Stimulated activated CD8-positive, alpha-beta memory T cell treated with anti-CD3 and anti-CD28 coated beads, Interleukin-15, amount 100 ng/mL, for 4 hours (primary cell): ENCODE measurements around the gene CHD3.
A peak's percentile ranks its signal among the peaks of the same experiment; 100 is the strongest.

Experiments used
- DNase-seq, 2 donors: peaks; one replicate each; pipeline ENCODE4 v3.0.0-alpha.2; 2020; ENCODE audit warnings: low read depth in 2 of 2

The CHD3 gene

DNA sequence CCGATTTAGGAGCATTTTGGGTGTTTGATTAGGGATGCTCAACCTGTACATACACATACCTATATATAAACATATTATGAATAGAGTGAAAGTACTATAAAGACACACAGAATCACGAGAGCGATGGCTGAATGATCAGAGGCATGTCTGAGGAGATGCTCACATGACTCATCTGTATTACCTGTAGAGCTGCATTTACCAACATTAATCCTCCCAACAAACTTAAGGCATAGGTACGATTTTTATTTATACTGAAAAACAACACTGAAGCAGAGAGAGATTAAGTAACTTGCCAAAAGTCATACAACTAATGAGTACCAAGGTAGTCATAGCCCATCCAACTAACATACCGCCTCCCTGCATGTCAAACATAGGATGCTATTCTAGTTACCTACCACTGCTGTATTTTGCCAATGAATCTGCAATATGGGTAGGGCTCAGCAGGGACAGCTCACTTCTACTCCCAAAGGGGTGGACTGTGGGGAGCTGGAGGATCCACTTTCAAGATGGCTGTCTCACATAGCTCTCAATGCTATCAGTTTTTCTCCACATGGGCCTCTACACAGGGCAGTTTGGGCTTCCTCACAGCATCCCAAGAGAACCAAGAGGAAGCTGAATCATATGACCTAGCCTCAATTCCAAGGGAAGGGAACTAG is 23.5 kb upstream of the CHD3 start:
- DNase-seq: no peak

DNA sequence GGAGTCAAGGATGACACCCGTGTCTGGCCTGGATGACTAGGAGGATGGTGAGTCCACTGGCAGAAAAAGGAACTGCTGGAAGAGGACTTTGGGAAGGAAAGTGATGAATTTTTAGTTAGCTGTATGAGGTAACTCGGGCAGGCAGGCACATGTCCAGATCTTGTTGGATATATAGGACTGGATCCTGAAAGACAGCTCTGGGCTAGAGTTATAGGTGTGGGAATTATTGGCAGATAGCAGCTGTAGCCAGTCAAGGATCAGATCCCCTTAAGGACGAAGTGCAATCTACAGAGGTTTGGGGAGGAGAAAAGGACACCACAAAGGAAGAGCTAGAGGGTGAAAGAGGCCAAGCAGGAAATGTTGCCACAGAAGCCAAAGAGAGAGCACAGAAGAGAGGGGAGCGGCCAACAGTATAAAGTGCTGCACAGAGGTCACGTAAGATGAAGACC is 20.7 kb upstream of the CHD3 start:
- DNase-seq: no peak

DNA sequence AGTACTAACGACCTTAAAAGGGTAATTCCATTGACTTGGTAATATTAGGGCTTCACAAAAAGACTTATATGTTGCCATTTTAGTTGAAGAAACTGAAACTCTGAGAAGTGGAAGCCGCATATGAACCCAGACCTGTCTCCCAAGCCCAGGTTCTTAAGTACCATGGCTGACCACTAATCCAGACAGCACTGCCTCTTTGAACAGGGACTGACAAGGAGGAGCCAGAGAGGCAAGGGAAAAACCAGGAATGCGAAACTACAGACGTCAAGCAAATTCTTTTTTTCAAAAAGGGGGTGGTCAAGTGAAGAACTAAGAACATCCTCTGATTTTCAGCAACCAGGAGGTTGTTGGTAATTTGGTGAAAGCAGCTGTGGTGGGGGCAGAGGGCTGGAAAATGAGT is 15.5 kb upstream of the CHD3 start:
- DNase-seq: no peak

DNA sequence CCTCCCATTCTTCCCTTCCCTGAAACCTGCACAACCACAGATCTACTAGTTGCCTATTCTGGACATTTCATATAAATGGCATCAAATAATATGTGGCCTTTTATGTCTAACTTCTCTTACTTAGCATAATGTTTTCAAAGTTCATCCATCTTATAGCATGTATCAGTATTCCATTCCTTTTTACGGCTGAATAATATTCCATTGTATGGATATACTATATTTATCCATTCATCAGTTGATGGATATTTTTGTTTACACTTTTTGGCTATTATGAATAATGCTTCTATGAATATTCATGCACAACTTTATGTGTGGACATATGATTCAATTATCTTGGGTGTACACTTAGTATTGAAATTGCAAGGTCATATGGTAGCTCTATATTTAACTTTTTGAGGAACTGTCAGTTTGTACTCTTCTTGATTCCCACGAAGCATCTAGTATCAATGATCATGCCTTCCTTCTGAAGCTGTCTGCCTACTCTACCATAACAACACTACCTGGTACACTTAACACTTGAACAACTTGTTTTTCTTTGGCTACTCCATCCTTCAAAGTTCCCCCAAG is 12.7 kb upstream of the CHD3 start:
- no peak for DNase-seq

DNA sequence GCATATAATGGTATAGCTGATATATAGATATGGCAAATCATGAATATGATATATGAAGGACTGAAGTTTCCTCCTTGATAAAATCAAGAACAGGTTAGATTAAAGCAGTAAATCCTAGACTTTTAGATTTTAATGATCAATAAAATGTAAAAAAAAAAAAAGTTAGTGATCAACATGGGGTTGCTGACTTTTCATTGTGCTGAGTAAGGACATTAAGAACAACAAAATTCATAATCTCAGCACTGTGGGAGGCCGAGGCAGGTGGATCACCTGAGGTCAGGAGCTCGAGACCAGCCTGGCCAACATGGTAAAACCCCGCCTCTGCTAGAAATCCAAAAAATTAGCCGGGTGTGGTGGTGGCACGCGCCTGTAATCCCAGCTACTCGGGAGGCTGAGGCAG is 10.4 kb upstream of the CHD3 start:
- no peak for DNase-seq

DNA sequence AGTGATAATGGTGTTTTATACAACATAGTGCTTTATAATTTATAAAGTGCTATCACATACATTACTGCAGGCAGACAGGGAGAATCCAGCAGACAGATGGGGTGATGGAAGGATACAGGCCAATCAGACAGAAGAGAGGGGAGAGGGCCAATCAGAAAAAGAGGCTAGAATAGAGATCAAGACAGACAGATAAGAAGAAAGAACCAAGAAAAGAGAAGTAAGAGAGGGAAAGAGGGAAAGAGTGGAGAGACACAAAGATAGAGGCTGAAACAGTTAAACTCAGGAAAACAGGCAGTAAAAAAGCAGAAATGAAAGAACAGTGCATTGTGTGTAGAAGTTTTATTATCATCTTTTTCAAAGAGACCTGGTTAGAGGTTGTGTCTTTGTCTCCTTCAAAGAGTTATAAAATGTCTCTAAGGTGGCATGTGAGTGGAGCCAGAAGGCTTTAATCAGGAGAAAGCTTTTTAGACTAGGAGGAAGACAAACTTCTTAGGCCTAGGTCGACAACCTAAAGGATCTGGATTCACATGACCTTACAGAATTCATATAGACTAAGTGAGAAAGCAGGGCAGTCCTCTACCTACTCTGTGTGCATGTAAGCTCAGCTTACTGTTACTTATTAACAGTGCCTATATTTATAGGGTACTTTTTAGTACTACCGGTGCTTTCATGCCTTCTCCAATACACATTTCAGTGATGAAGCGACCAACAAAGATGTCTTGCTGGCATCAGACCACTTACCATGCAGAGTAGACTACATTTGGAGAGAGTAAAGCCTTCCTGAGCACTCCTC is 8.3 kb upstream of the CHD3 start:
- DNase-seq: no peak

DNA sequence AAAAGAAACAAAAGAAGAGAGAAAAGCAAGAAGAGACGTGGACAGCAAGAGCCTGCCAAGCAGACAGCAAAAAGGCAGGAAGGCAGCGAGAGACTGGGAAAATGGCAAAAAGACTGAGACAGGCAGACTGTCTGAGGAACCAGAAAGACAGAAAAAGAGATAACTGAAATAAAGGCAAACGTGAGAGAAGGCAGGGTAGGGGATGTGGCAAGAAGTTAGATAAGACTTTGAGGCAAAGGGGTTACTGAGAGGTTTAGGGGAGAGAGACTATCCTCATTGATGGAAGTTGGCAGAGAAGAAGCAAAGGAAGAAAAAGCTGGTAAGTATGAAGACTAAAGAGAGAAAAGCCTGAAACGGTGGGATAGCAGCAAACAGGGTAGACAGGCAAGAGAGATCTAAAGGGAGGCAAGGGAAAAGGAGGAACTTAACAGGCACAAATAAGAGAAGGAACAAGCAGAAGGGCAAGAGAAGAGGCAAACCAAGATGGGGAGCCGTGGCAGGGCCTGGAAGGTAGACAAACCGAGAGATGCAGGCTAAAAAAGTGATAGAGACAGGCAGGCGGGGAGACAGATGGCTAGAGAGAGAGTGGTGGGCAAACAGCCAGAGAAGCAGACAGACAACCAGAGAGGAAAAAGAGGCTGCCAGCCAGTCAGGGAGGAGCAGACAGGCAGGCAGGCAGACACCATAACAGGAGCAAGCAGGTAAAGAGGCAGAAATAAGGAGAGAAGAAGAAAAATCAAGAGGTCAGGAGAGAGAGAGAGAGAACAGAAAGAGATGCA is 7.1 kb upstream of the CHD3 start:
- no peak for DNase-seq

DNA sequence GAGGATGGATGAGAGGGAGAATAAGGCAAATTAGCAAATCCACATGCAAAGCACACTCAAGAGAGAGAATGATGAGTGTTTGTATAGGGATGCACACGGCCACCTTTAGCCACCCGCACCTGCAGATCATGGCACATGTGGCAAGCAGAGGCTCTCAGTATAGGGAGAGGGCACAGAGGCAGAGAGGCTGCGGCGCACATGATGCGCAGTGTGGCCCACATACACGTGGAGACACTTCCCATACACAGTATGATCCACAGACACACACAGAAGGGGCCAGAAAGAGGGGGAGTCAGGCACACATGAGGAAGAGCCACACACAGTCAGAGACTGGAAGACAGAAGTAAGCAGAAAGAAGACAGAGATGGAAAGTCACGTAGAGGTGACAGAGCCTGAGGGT is 6.5 kb upstream of the CHD3 start:
- DNase-seq: no peak

DNA sequence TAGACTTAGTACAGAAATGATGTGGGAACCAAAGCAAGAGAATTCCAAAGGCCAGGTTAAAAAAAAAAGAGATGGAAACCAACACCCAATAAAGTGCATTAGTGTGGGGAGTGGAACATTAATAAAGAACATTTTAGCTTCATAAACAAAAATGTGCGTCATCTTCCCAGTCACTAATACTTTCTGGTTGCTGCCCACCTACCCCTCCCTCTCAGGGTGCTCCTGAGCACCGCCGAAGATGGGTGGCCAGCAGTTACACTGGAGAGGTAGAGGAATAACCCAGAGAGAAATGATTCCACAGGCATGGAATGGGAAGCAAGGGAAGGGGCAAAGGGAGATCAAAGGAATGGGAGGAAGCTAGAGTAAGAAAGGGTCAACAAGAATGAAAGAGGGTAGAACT is 6.0 kb upstream of the CHD3 start:
- no peak for DNase-seq

DNA sequence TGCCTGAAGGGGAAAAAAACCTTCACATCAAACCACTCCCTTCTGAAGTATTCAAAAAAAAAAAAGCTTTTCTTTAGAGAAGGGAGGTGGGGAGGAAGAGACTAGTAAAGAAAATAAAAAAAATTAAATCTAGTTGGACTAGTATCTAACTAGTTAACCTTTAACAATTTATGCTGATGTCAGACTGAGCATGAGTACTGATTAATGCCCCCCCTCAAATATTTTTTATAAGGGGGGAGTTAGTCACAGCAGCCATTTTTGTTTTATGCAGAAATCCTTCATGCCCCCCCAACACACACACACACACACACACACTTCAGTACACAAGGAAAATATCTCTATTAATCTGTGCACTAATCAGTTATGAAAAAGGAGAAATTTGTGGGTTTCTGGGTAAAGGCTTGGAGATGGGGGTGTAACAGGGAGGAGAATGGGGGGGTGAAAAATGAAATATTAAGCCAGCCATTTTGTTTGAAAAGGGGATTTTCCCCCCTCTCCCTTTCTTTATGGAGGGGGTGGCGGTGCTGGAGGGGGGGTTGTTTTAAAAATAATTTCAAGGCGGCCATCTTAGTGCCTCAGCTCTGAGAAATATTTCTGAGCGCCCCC is 4.7 kb upstream of the CHD3 start:
- peak in 1 of 2 donors; percentile 27 for DNase-seq

DNA sequence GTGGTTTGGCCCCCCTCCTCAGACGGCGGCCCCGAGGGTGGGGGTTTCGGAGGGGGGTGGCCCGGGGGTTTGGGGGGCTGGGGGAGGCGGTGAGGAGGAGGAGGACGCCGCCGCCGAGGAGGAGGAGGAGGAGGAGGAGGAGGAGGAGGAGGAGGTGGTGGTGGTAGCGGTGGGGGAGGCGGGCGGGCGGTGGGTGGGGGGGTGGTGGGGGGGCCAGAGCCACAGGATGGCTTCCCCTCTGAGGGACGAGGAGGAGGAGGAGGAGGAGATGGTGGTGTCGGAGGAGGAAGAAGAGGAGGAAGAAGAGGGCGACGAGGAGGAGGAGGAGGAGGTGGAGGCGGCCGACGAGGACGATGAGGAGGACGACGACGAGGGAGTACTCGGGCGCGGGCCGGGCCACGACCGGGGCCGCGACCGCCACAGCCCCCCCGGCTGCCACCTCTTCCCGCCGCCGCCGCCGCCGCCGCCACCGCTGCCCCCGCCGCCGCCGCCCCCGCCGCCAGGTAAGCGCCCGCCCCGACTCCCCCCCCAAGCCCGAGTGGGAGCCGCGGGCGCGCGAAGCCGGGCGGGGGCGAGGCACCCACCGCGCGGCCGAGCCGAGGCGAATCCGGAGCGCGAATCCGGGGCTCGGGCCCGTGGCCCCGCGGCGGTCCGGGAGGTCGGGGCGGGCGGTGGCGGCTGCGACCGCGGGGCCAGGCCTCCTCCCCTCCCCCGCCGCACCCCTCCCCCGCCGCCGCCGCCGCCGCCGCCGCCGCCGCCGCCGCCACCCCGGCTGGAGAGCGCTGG is 3.8 kb upstream of the CHD3 start:
- peak; percentile 31 to 51 for DNase-seq

DNA sequence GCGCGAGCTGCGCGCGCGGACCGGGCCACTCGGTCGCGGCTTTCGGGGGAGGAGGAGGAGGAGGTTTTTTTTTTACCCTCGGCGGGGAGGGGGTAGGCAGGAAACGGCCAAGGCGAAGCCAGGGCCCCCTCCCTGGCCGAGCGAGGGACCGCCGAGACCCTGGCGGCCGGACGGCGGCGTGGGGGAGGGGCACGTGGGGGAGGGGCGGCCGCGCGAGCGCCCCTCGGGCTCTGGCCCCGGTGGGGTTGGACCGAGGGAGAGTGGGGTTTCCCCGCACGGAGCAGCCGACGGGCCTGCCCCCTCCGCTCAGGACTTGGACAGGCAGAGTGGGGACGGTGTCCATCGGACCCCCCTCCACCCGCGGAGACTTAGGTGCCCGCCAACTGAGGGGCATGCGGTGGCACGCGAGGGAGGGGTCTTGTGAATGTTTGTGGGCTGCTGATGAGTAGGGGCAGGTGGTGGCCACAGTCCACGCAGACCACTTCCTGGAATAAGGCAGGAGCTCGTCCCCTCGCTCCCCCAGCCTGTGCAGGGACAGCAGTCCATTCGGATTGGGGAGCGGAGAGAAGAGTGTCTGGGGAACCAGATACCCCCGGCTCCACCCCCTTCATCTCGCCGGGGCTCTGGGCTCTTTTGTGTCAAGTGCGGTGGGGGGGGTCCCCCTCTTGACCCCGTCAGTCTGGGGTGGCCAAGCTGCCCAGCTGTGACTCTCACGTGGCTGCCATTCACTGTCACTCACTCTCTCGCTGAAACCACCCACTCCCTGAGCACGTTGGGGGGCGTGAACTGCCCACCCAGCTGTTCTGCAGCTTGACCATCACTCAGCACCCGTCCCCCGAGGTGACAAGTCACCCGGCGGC is 3.0 kb upstream of the CHD3 start:
- peak; percentile 13 to 21 for DNase-seq

DNA sequence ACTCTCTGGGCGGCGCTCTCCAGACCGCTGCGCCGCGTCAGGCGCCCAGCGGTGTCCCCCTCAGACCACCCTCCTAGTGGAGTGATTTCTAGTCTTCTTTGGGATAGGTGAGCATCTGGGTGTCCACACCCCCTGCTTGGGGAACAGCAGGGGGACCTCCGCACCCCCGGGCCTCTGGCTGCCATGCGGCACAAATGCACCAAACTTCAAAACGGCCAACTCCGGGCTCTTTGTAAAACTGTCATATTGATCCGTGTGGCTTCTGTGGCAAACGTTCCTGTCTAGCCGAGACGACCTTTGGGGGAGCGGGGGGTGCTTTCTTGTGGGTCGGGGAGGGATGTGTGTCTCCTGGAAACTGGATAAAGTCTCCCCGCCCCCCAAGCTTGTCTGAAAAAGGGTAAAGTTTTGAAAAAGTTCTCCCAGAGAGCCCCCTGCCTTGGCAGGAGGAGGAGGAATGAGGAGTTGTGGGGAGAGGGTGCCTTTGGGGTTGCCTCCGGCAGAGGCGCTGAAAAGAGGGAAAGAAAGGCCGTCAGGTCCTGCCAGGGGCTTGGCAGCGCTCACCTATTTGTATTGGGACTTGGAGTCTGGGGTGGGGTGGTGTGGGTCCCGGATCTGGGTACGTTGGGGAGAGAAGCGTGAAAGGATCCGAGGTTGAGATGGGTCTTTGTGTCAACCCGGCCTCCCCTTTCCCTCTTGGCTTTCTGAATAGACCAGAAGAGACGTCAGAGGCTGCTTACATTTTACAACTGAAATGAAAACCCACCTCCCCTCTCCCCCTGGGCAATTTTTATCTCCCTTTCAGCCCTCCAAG is 2.2 kb upstream of the CHD3 start:
- DNase-seq: peak; percentile 19 to 28

DNA sequence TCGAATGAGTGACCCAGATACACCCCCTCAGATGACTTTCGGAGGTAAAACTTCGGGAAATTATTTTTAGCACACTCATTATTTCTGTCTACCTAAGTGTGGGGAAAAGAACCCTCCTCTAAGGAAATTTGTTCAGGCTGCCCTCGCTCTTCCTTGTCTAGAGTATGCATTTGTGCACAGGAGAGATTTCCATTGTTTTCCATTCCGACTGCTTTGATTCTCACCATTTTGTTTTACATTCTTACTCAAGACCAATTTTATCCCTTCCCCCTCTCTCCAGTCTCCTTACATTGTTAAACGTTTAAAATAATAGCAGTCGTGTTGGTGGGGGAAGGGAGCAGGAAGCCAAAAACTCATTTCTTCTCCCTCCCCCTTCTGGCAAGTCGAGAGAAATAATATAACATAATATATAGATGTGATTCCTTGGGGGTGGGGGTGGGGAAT is 1.5 kb upstream of the CHD3 start:
- no peak for DNase-seq

DNA sequence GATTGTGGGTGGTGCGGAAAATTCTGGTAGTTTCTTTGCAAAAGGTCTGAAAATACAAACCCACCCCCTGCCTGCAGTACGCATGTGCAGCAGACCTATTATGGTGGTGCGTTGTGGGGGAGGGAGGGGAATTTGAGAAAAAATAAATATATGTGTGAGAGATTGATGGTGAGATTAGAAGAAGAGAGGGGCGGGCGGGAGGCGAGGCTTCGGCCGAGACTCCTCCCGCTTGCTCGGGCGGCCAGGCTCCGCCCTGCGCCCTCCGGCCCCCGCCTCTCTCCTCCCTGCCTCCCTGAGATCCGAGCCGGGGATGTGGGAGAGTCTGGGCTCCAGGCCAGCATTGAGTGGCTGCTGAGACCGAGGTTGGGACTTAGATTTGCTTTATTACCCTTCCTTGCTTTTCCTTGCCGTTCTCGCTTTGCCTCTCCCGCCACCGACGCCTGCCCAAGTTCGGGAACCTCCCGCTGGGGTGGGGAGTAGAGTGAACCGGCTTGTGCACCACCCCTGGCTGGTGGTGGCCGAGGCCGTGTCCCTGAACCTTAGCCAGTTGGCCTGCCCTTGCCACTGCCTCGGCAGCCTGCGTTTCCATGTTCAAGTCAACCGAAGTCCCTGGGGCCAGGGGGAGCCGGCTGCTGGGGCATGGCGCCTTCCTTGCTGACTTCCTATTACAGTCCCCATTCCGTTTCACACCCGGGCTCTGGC is 956 bp upstream of the CHD3 start:
- DNase-seq: peak; percentile 82 to 91

DNA sequence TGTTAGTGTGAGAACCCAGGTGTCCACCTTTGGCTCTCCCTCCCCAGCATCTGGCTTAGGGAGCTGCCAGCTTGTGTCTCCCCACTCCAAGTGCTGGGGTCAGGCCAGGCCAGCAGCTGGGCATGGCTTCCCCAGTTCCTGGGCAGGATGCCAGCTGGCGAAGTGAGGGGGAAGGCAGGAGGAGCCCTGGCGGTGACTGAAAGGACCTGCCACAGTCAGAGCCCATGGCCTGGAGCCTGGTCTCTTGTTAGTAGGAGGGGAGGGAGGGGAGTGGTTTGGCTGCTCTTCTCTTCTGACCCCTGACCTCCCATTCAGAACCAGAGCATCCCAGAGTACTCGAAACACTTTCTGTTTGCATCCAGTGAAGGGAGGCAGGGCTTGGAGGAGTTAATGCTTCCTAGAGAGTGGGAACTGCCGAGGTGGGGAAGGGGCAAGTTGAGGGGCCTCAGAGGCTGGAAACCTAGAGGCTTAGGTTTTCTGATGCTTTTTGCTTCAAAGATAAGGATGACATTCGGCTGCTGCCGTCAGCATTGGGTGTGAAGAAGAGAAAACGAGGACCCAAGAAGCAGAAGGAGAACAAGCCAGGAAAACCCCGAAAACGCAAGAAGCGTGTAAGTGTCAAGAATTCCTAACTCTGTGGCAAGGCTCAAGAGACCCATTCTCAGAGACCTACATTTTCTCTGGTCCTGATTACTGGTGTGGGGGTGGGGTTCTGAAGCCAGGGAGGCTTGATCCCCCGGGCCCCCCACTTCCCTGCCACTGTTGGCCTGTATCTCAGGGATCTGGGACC is 772 bp downstream of the CHD3 start:
- DNase-seq: no peak

DNA sequence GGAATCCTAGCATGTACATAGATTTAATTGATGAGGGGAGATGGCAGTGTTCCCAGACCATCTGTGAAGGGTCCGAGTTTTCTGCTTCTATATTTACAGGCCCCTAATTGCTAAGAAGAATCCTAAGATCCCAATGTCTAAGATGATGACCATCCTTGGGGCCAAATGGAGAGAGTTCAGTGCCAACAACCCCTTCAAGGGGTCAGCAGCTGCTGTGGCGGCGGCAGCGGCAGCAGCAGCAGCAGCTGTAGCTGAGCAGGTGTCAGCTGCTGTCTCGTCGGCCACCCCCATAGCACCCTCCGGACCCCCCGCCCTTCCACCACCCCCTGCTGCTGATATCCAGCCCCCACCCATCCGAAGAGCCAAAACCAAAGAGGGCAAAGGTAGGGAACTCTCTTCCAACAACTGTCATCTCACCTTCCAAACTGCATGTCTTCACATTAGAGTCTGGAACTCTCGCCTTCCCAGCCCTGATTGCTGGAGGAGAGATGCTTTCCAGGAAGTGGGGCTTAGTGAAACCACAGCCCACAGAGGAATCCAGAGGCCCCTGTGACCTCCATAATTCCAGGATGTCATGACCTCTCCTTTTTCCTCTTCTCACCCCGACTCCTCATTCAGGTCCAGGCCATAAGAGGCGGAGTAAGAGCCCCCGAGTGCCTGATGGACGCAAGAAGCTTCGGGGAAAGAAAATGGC is 4.7 kb downstream of the CHD3 start:
- no peak for DNase-seq
